Epithelial cell of esophagus (primary cell): Measurements from ENCODE around the gene MALRD1.

Source experiments
- DNase-seq: peaks from one replicate; pipeline ENCODE4 v3.0.0; 2010; ENCODE audit warnings: low read depth
- H3K4me3 ChIP-seq: 2 replicates; pipeline ENCODE4 v1.5.1; 2011; ENCODE audit warnings: mild to moderate bottlenecking, low read length, control low read depth
- TF ChIP-seq, protein P1 (sequence below): IDR thresholded peaks from 2 replicates; pipeline ENCODE4 v1.5.1; 2011; ENCODE audit warnings: low read depth, mild to moderate bottlenecking, low read length, control low read depth, inconsistent platforms; ENCODE audit not compliant: insufficient read depth; ENCODE audit errors: missing control alignments

The MALRD1 gene

GRCh38 chr10:19133992-19134391, 85.4 kb downstream of the MALRD1 start:
- TF ChIP-seq, protein P1, sequence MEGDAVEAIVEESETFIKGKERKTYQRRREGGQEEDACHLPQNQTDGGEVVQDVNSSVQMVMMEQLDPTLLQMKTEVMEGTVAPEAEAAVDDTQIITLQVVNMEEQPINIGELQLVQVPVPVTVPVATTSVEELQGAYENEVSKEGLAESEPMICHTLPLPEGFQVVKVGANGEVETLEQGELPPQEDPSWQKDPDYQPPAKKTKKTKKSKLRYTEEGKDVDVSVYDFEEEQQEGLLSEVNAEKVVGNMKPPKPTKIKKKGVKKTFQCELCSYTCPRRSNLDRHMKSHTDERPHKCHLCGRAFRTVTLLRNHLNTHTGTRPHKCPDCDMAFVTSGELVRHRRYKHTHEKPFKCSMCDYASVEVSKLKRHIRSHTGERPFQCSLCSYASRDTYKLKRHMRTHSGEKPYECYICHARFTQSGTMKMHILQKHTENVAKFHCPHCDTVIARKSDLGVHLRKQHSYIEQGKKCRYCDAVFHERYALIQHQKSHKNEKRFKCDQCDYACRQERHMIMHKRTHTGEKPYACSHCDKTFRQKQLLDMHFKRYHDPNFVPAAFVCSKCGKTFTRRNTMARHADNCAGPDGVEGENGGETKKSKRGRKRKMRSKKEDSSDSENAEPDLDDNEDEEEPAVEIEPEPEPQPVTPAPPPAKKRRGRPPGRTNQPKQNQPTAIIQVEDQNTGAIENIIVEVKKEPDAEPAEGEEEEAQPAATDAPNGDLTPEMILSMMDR = no peak
- DNase-seq = no peak

GRCh38 chr10:19142967-19143366, 94.4 kb downstream of the MALRD1 start:
- TF ChIP-seq, protein P1 = no peak
- no peak overlapping the region for H3K4me3 ChIP-seq
- DNase-seq = no peak

More at GRCh38 chr10:19133992-19134391, 85.4 kb downstream of the MALRD1 start:
- H3K4me3 ChIP-seq = no peak overlapping the region

DNA sequence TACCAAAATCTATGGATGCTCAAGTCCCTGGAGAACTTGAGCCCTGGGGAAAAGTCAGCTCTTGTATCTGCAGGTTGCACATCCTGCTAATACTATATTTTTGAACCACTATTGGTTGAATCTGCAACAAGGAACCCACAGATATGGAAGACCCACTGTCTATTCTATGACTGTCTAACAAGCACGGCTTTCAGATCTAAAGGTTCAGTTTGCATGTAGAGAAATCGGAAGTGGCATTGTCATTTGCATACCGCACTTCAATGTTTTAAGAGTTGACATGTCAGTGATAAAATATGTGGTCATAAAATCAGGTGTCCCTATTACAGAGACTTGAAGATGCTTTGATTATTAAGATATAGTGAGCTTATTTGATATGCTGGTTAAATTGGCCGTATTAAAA, 95.6 kb downstream of the MALRD1 start:
- DNase-seq = no peak
- TF ChIP-seq, protein P1 = no peak
- H3K4me3 ChIP-seq = no peak overlapping the region

- TF ChIP-seq, protein P1 = no peak
- no peak for DNase-seq
- H3K4me3 ChIP-seq = no peak overlapping the region
These were observed 105.8 kb downstream of the MALRD1 start for GRCh38 chr10:19154375-19154774.

- DNase-seq = no peak
- no peak overlapping the region for H3K4me3 ChIP-seq
- TF ChIP-seq, protein P1 = no peak
These were observed 109.8 kb downstream of the MALRD1 start for GRCh38 chr10:19158358-19158757.

GRCh38 chr10:19158870-19159269, 110.3 kb downstream of the MALRD1 start:
- TF ChIP-seq, protein P1 = no peak
- H3K4me3 ChIP-seq = no peak overlapping the region
- DNase-seq = no peak

DNA sequence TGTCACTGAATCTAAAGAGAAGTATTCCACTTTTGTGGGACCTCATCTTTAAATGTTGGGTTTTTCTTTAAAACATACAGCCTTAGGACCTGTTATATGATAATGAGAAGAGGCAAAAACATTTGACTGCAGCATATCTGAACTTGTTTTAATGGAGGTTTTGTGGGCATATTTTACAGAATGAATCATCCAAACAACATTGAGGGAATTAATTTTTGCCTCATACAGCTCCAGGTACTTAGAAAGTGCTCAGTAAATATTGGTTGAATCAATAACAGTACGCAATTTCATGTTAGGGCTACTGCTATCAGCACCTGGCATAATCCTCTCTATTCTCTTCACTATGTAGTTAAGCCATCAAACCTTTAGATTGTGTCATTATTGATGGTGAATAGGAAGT, 115.9 kb downstream of the MALRD1 start:
- no peak overlapping the region for H3K4me3 ChIP-seq
- DNase-seq = peak; percentile 7
- TF ChIP-seq, protein P1 = no peak
